Peyer's patch (tissue), 4 donors: Measurements from ENCODE around the gene CLDN24. TPM values are rescaled to one million over a fixed set of nuclear protein-coding genes. Genes with fewer than 3 reads are reported as not detected.

ENCODE experiments used
- DNase-seq, 3 donors: peaks; one replicate each; pipeline ENCODE4 v3.0.0-alpha.2; 2017 to 2019
- H3K27ac ChIP-seq, 4 donors: fragments of 200-600 bp; sonication (generic); one replicate each; pipeline ENCODE4 v1.5.1; 2016 to 2019
- H3K27me3 ChIP-seq, 2 donors: fragments of 200-600 bp; sonication (generic); one replicate each; pipeline ENCODE4 v1.5.1; 2019
- H3K36me3 ChIP-seq, 3 donors: fragments of 200-600 bp; sonication (generic); one replicate each; pipeline ENCODE4 v1.5.1; 2016 to 2019
- H3K4me1 ChIP-seq, 4 donors: fragments of 200-600 bp; sonication (generic); one replicate each; pipeline ENCODE4 v1.5.1; 2016 to 2019
- H3K4me3 ChIP-seq, 4 donors: fragments of 200-600 bp; sonication (generic); 1 replicate in 3 of 4; 2 replicates in 1 of 4; pipeline ENCODE4 v1.5.1; 2016 to 2019; ENCODE audit warnings: mild to moderate bottlenecking in 1 of 4
- H3K9me3 ChIP-seq, 4 donors: fragments of 200-600 bp; sonication (generic); one replicate each; pipeline ENCODE4 v1.5.1; 2016 to 2019; ENCODE audit warnings: mild to moderate bottlenecking in 1 of 4
- POLR2A ChIP-seq, 2 donors: fragments of 450-650 bp; IDR thresholded peaks; one replicate each; pipeline ENCODE4 v1.5.1; 2017; ENCODE audit warnings: antibody characterized with exemption in 2 of 2, mild to moderate bottlenecking in 2 of 2, moderate library complexity in 2 of 2
- total RNA-seq, 4 donors: library from RNA; depleted of rRNA; stranded (reverse); fragments of >200 nt; gene quantifications; one replicate each; pipeline ENCODE4 v1.1.0, GENCODE V29; 2016
- TF ChIP-seq, protein P1 (sequence below), 6 experiments: fragments of 450-650 bp in 4 of 6; fragments of 200-600 bp in 2 of 6; sonication (generic) in 1 of 6; IDR thresholded peaks; one replicate each; pipeline ENCODE4 v1.5.1; 2017 to 2019; ENCODE audit warnings: antibody characterized with exemption in 6 of 6, mild to moderate bottlenecking in 3 of 6, moderate library complexity in 1 of 6

CLDN24 gene
- total RNA-seq, 4 donors from 2014 or later: not detected

DNA sequence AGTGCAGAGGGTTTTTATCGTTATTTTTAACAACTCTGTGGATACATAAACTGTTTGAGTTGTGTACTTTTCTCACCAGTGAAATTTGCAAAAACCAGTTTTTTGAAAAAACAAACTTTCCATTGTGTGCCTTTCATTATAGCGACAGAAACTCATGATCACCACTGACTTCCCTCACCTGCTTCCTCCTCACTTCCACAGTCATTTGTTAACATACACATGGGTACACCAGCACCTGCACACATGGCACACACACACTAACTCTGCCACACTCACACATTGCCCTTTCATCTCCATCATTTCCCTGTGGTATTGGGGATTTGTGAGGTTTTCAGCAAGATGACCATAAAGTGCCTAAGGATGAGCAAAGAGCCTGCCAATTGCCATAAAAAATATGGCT lies 22.8 kb downstream of the CLDN24 start:
- Histone ChIP-seq H3K4me1 (no peaks in the 10 kb centered on the region), H3K36me3 (no peaks in the 10 kb centered on the region), H3K27me3 (no peaks in the 10 kb centered on the region), H3K9me3 (no peaks in the 10 kb centered on the region), H3K27ac (no peak overlapping the region), H3K4me3 (no peak overlapping the region)
- no peak for TF ChIP-seq POLR2A (IDR thresholded peaks at IDR 0.05)
- TF ChIP-seq, protein P1, sequence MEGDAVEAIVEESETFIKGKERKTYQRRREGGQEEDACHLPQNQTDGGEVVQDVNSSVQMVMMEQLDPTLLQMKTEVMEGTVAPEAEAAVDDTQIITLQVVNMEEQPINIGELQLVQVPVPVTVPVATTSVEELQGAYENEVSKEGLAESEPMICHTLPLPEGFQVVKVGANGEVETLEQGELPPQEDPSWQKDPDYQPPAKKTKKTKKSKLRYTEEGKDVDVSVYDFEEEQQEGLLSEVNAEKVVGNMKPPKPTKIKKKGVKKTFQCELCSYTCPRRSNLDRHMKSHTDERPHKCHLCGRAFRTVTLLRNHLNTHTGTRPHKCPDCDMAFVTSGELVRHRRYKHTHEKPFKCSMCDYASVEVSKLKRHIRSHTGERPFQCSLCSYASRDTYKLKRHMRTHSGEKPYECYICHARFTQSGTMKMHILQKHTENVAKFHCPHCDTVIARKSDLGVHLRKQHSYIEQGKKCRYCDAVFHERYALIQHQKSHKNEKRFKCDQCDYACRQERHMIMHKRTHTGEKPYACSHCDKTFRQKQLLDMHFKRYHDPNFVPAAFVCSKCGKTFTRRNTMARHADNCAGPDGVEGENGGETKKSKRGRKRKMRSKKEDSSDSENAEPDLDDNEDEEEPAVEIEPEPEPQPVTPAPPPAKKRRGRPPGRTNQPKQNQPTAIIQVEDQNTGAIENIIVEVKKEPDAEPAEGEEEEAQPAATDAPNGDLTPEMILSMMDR (IDR thresholded peaks at IDR 0.05): no peak
- no peak for DNase-seq

DNA sequence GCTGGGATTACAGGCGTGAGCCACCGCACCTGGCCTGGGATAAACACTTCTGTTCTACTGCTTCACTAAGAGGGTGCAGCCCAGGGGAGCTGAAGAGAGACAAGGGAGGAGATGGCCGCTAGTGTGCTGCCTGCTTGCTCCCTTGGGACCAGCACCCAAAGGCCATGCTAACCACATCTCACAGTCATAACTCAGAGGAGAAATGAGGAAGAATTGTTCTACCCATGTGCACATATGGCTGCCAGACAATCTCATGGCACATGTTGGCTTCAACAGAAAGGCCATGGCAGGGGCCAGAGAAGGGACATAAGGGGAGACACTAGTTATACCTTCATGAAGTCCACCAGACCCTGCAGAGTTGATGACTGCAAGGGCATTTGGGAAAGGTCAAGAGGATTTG lies 24.6 kb downstream of the CLDN24 start:
- H3K4me3 ChIP-seq: no peak overlapping the region
- no peaks in the 10 kb centered on the region for H3K36me3 ChIP-seq
- TF ChIP-seq, protein P1 (IDR thresholded peaks at IDR 0.05): no peak
- no peak for TF ChIP-seq POLR2A (IDR thresholded peaks at IDR 0.05)

DNA sequence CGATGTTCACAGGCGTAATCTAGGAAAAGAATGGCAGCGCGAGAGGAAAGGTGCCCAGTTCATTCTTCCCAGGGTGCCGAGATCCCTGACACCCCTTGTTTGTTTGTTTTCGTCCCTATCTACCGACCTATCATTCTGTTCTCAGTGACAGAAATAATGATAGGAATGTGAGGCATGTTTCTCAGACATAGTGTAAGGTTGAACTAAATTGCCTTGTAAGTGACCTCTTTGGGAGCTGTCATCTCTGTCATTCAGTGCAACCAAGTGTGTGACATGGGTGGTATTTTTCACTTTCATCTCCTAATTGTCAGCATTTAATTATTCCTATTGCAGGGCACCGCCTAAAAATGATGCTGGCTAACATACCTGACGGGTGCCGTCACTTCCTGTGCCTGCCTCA lies 26.5 kb downstream of the CLDN24 start:
- Histone ChIP-seq H3K27me3 (no peaks in the 10 kb centered on the region), H3K9me3 (no peaks in the 10 kb centered on the region), H3K4me1 (no peaks in the 10 kb centered on the region), H3K36me3 (no peaks in the 10 kb centered on the region), H3K4me3 (no peak overlapping the region), H3K27ac (no peak overlapping the region)
- no peak for TF ChIP-seq POLR2A (IDR thresholded peaks at IDR 0.05)
- TF ChIP-seq, protein P1 (IDR thresholded peaks at IDR 0.05): no peak
- DNase-seq: no peak

More for the DNA sequence above, 24.6 kb downstream of the CLDN24 start:
- Histone ChIP-seq H3K27me3 (no peaks in the 10 kb centered on the region), H3K9me3 (no peaks in the 10 kb centered on the region), H3K27ac (no peak overlapping the region), H3K4me1 (no peaks in the 10 kb centered on the region)
- no peak for DNase-seq

DNA sequence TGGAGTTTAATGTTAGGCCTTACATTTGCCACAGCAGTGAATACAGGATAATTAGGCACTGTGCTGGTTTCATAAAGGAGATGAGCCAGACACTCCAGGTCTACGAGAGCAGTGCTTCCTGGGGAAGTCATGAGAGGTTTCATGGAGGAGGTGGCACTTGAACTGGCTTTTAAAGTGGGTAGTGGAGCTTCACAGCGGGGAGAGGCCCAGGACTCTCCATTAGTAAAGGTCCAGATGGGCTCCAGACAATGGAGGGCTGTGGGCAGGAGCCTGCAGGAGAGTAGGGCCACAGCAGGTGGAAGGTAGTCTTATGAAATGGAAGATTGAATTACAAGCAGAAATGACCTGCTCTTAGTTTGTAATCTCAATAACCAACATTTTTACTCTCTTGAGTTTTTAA lies 31.2 kb downstream of the CLDN24 start:
- Histone ChIP-seq H3K27ac (no peak overlapping the region), H3K36me3 (peaks cover 0 to 1% (median 0%) of the 10 kb centered on the region in 3 donors), H3K4me1 (peaks cover 0 to 3% (median 0%) of the 10 kb centered on the region in 4 donors), H3K4me3 (no peak overlapping the region), H3K27me3 (no peaks in the 10 kb centered on the region), H3K9me3 (no peaks in the 10 kb centered on the region)
- DNase-seq: no peak
- TF ChIP-seq, protein P1 (IDR thresholded peaks at IDR 0.05): no peak
- no peak for TF ChIP-seq POLR2A (IDR thresholded peaks at IDR 0.05)

DNA sequence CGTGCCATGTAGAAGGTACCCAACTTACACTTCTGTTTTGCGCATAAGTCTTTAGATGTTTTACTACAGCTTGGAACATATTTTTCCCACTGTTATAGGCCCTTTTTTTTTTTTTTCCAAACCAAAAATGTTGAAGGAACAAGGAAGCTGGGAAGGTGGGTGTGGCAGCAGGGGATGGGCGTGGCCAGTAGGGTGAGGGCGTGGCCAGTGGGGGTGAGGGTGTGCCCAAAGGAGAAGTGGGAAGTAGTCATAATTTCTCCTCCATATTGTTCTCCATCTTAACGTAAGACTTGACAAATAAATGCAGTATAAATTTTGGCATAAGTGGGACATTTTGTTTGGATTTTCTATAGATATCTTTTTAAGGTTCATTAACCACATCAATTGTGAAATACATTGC lies 32.5 kb downstream of the CLDN24 start:
- no peak for DNase-seq
- H3K27me3 ChIP-seq: no peaks in the 10 kb centered on the region
- TF ChIP-seq, protein P1 (IDR thresholded peaks at IDR 0.05): no peak
- TF ChIP-seq POLR2A (IDR thresholded peaks at IDR 0.05): no peak
- H3K4me3 ChIP-seq: no peak overlapping the region
- no peaks in the 10 kb centered on the region for H3K9me3 ChIP-seq
- H3K4me1 ChIP-seq: peaks cover 0 to 3% (median 0%) of the 10 kb centered on the region in 4 donors
- H3K27ac ChIP-seq: no peak overlapping the region
- H3K36me3 ChIP-seq: peaks cover 0 to 5% (median 0%) of the 10 kb centered on the region in 3 donors

DNA sequence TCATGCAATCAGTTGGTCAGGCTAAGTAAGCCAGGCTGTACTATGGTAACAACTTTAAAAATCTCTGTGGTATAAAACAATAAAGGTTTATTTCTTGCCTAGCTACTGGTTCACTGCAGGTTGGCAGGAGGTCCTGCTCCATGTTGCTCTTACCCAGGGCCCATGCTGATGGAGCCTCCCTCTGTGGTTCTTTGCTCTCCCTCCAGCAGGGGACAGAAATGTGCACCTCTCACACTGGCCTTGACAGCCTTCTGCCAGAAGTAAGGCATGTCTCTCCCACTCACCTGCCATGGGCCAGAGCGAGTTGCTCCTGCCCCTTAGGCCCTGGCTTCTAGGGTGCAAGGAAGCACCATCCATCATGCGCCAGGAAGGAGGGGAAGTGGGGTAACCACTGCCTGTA lies 33.3 kb downstream of the CLDN24 start:
- no peaks in the 10 kb centered on the region for H3K9me3 ChIP-seq
- no peak overlapping the region for H3K4me3 ChIP-seq
- H3K36me3 ChIP-seq: peaks cover 0 to 5% (median 0%) of the 10 kb centered on the region in 3 donors
- H3K27me3 ChIP-seq: no peaks in the 10 kb centered on the region
- DNase-seq: no peak
- no peak overlapping the region for H3K27ac ChIP-seq
- peaks cover 0 to 3% (median 0%) of the 10 kb centered on the region in 4 donors for H3K4me1 ChIP-seq
- TF ChIP-seq, protein P1 (IDR thresholded peaks at IDR 0.05): no peak
- no peak for TF ChIP-seq POLR2A (IDR thresholded peaks at IDR 0.05)
